Calu3 (cell line): Measurements from ENCODE around the gene RASGRP4. TPM values are rescaled to one million over a fixed set of nuclear protein-coding genes. Genes with fewer than 3 reads are reported as not detected.

ENCODE experiments used
- BruUV-seq: library from RNA; stranded (reverse); fragments of 400-500 nt; replicated peaks from 2 replicates; lab custom pipeline; 2021; lab: Mats Ljungman, UMichigan
- CTCF ChIA-PET: fragments of 300-600 bp; sonication (Branson Sonifier 250); formaldehyde crosslinking; loops from one replicate; lab custom pipeline; 2022; ENCODE audit warnings: antibody characterized with exemption; lab: Charles Lee
- DNase-seq: peaks from one replicate; pipeline ENCODE4 v3.0.0; 2022
- H3K27ac Mint-ChIP-seq: one replicate; pipeline ENCODE4 v1.8.0; 2022; ENCODE audit warnings: mixed read lengths; ENCODE audit not compliant: unreplicated experiment
- H3K27me3 Mint-ChIP-seq: one replicate; pipeline ENCODE4 v1.8.0; 2022; ENCODE audit warnings: mixed read lengths; ENCODE audit not compliant: unreplicated experiment
- H3K36me3 Mint-ChIP-seq: one replicate; pipeline ENCODE4 v1.8.0; 2022; ENCODE audit warnings: mild to moderate bottlenecking, moderate library complexity, mixed read lengths; ENCODE audit not compliant: insufficient read depth, unreplicated experiment
- H3K4me1 Mint-ChIP-seq: one replicate; pipeline ENCODE4 v1.8.0; 2022; ENCODE audit warnings: mild to moderate bottlenecking, low read depth, mixed read lengths; ENCODE audit not compliant: unreplicated experiment
- H3K4me3 Mint-ChIP-seq: one replicate; pipeline ENCODE4 v1.8.0; 2022; ENCODE audit warnings: mild to moderate bottlenecking, low read depth, moderate library complexity, mixed read lengths; ENCODE audit not compliant: unreplicated experiment
- H3K9me3 Mint-ChIP-seq: one replicate; pipeline ENCODE4 v1.8.0; 2022; ENCODE audit warnings: low read depth, mixed read lengths; ENCODE audit not compliant: unreplicated experiment
- intact Hi-C: fragments of 100-400 bp; cut with micrococcal nuclease; formaldehyde crosslinking; loops from one replicate; pipeline ENCODE4 v1.10.0; 2022; ENCODE audit not compliant: unreplicated experiment
- total RNA-seq: library from RNA; stranded (reverse); gene quantifications from 2 replicates; pipeline ENCODE4 v1.2.3, GENCODE V29; 2022
- TF ChIP-seq, protein P1 (sequence below): fragments of 200-600 bp; IDR thresholded peaks from one replicate; pipeline ENCODE4 v1.8.0; 2022; ENCODE audit warnings: antibody characterized with exemption; ENCODE audit not compliant: unreplicated experiment

The RASGRP4 gene
- total RNA-seq, 1 experiment from 2014 or later, result not detected

DNA sequence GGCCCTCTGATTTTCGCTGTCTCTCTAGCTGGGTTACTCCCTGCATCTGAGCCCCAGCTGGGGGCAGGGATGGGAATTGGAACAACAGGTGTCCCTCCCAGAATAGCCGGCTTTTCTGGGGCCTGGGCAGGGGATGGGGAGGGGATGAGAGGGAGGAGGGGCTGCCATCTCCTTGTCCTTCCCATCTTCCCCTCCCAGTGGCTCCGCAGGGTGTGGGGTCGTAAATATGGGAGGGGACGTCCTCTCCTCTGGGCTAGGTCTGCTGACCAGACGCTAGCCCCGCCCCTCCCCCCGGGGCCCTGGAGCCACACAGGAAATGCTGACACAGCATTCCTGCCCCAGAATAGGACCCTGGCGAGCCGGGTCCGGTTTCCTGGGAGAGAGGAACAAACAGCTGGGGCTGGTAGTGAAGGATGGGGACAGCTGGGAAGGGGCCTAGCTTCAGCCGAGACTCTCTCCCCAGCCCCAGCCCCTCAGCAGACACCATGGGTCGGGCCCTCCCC, 8.6 kb upstream of the RASGRP4 start:
- DNase-seq, result no peak
- TF ChIP-seq, protein P1, sequence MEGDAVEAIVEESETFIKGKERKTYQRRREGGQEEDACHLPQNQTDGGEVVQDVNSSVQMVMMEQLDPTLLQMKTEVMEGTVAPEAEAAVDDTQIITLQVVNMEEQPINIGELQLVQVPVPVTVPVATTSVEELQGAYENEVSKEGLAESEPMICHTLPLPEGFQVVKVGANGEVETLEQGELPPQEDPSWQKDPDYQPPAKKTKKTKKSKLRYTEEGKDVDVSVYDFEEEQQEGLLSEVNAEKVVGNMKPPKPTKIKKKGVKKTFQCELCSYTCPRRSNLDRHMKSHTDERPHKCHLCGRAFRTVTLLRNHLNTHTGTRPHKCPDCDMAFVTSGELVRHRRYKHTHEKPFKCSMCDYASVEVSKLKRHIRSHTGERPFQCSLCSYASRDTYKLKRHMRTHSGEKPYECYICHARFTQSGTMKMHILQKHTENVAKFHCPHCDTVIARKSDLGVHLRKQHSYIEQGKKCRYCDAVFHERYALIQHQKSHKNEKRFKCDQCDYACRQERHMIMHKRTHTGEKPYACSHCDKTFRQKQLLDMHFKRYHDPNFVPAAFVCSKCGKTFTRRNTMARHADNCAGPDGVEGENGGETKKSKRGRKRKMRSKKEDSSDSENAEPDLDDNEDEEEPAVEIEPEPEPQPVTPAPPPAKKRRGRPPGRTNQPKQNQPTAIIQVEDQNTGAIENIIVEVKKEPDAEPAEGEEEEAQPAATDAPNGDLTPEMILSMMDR, result no peak
- CTCF ChIA-PET, result interaction anchor here (0.5 to 0.6 kb wide), 2 partner anchors 9 to 10 kb away, joined by 3 read pairs; no protein-coding TSS in a partner anchor
- no TSS peak for BruUV-seq
- Mint-ChIP-seq H3K4me1 (no peaks in the 10 kb centered on the region), H3K27me3 (peaks cover 56% of the 10 kb centered on the region), H3K36me3 (no peaks in the 10 kb centered on the region), H3K4me3 (no peak overlapping the region), H3K9me3 (no peaks in the 10 kb centered on the region), H3K27ac (no peak overlapping the region)
- intact Hi-C loops, result no loop called here

DNA sequence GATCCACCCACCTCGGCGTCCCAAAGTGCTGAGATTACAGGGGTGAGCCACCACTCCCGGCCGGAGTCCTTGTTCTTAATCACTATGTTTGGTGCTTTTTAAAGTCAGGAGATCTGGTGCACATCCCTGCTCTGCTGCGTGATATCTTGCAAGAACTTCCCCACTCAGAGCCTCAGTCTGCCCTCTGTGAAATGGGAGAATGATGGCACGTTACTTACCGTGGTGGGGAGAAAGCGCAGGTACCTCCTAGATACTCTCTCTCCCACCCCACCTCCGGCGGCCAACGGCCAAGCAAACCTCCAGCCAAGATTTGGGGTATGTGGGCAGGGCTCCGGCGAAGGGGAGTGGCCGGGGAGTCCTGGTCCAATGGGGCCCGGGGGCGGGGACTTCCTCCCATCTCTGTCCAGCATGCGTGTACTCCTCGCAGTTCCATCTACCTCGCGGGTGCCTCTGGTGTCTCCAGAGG, 7.3 kb upstream of the RASGRP4 start, which contains the start of gene RYR1:
Gene RYR1, plus strand, starts transcription at position 424 of the 466 bp plus-strand sequence. CDS start 139 bp downstream, outside the sequence.
- TF ChIP-seq, protein P1, result no peak
- BruUV-seq, result no TSS peak
- CTCF ChIA-PET, result no interaction called here
- Mint-ChIP-seq H3K4me3 (no peak within 1 kb of the TSS), H3K4me1 (no peaks in the 10 kb centered on the region), H3K27me3 (peaks cover 64% of the 10 kb centered on the region), H3K36me3 (no peaks in the 10 kb centered on the region), H3K27ac (no peak within 1 kb of the TSS), H3K9me3 (no peaks in the 10 kb centered on the region)
- intact Hi-C loops, result no loop called here
- DNase-seq, result no peak

DNA sequence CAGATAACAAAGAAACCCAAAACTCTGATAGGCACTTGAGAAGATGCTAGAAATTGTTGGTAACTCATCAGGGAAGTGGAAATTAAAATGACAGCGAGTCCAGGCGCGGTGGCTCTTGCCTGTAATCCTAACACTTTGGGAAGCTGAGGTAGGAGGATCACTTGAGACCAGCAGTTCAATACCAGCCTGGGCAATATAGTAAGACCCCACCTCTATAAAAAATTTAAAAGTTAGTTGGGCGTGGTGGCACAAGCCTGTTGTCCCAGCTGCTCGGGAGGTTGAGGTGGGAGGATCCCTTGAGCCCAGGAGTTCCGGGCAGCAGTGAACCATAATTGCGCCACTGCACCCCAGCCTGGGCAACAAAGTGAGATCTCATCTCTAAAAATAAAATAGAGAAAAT, 4.9 kb upstream of the RASGRP4 start:
- Mint-ChIP-seq H3K27me3 (peaks cover 71% of the 10 kb centered on the region), H3K4me3 (no peak overlapping the region), H3K27ac (no peak overlapping the region), H3K9me3 (no peaks in the 10 kb centered on the region), H3K4me1 (no peaks in the 10 kb centered on the region), H3K36me3 (no peaks in the 10 kb centered on the region)
- DNase-seq, result no peak
- TF ChIP-seq, protein P1, result no peak
- BruUV-seq, result no TSS peak
- intact Hi-C loops, result no loop called here
- CTCF ChIA-PET, result interaction anchor here (0.7 kb wide), 1 partner anchor 48 kb away, joined by 3 read pairs; no protein-coding TSS in a partner anchor

DNA sequence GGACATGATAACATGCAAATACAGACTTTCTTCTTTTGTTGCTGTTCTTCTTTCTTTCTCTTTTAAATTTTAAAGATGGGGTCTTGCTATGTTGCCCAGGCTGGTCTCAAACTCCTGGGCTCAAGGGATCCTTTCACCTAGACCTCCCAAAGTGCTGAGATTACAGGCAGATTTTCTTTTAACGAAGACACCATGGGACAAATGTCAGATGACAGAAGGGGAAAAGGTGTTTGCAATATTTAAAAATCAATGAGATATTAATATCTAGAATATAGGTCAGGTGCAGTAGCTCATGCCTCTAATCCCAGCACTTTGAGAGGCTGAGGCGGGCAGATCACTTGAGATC, 3.8 kb upstream of the RASGRP4 start:
- H3K36me3 Mint-ChIP-seq, result no peaks in the 10 kb centered on the region
- H3K27ac Mint-ChIP-seq, result no peak overlapping the region
- intact Hi-C loops, result no loop called here
- H3K4me1 Mint-ChIP-seq, result no peaks in the 10 kb centered on the region
- DNase-seq, result no peak
- H3K4me3 Mint-ChIP-seq, result no peak overlapping the region
- BruUV-seq, result no TSS peak
- H3K9me3 Mint-ChIP-seq, result no peaks in the 10 kb centered on the region
- TF ChIP-seq, protein P1, result no peak
- peaks cover 80% of the 10 kb centered on the region for H3K27me3 Mint-ChIP-seq
- CTCF ChIA-PET, result interaction anchor here (1.6 kb wide), 1 partner anchor 17 kb away, joined by 3 read pairs; no protein-coding TSS in a partner anchor
